GM13976 (cell line): ENCODE results near the gene ZCCHC7.
"Not testable (repeated sequence)": the region's sequence is repeated elsewhere in the genome, so short reads cannot be mapped to it uniquely, and the experiment has no call there.

Experiments
- DNase-seq: peaks from one replicate; pipeline ENCODE4 v3.0.0; 2012; ENCODE audit warnings: low spot score
- in situ Hi-C: fragments of 300-500 bp; cut with MboI; formaldehyde crosslinking; loops from one replicate; pipeline ENCODE4 v1.12.0; 2022; ENCODE audit warnings: low sequenced_read_pairs, mixed read lengths, inconsistent platforms; ENCODE audit not compliant: unreplicated experiment
- TF ChIP-seq, protein P1 (sequence below): IDR thresholded peaks from 2 replicates; pipeline ENCODE4 v1.5.1; 2012; ENCODE audit warnings: borderline replicate concordance, mild to moderate bottlenecking; ENCODE audit not compliant: insufficient read depth; ENCODE audit errors: extremely low read depth, missing control alignments, control extremely low read depth

ZCCHC7 gene

GRCh38 chr9:37119907-37120842, at the start of gene ZCCHC7:
Gene ZCCHC7, plus strand, starts transcription at chr9:37120574.
- DNase-seq = peak; percentile 98
- TF ChIP-seq, protein P1, sequence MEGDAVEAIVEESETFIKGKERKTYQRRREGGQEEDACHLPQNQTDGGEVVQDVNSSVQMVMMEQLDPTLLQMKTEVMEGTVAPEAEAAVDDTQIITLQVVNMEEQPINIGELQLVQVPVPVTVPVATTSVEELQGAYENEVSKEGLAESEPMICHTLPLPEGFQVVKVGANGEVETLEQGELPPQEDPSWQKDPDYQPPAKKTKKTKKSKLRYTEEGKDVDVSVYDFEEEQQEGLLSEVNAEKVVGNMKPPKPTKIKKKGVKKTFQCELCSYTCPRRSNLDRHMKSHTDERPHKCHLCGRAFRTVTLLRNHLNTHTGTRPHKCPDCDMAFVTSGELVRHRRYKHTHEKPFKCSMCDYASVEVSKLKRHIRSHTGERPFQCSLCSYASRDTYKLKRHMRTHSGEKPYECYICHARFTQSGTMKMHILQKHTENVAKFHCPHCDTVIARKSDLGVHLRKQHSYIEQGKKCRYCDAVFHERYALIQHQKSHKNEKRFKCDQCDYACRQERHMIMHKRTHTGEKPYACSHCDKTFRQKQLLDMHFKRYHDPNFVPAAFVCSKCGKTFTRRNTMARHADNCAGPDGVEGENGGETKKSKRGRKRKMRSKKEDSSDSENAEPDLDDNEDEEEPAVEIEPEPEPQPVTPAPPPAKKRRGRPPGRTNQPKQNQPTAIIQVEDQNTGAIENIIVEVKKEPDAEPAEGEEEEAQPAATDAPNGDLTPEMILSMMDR = no peak
- in situ Hi-C loops = no loop called here

DNA sequence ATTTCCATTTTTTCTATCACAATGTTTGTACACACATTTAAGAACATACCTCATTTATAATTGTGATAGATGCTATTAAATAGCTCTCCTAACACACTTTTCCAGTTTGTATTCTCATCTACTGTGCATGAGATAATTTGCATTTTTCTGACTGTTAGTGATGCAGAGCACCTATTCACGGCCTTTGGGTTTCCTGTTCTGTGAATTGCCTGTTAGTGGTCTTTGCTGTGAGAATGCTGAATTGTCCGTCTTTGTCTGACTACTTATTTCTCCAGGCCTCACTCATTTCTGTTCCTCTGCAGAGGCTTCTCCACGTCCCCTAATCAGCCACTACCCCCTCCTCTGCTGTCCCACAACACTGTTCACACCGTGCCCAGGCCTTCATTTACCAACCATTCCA, 45.6 kb upstream of the ZCCHC7 start:
- in situ Hi-C loops = not testable (repeated sequence)

DNA sequence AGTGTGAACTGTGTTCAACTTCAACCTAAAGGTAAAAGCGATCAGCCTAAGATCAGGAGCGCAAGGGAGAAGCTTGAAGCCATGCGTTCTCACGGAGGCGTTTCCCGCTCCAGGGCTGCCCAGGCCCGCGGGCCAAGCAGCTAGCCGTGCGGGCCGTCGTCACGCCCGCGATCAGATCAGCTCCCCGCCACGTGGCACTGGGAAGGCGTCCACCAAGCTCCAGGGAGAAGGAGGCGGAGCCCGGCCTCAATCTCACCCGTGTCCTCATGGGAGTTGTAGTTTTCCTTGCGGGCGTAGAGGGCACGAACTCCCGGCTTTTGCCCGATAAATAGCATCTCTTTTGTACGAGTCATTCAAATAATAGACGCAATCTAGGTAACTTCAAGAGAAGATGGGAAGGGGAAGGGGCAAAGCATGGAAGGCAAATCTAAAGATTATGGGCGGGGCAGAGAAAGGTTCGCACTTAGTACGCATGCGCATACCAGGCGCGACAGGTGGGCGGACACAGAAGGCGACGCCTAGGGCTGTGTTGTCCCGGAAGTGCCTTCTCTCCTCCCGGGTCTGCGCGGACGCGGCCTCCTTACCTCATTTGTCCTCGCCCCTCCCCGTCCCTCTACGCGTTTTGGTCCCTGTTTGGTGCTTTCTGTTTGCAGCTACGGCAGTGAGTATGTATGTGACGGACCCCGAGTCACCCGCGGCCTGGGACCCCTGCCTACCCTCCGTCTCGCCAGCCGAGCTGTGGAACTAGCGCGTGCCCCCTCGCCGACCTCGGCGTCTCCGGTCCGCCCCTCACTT, 40.8 kb upstream of the ZCCHC7 start:
- DNase-seq = peak; percentile 95
- TF ChIP-seq, protein P1 = no peak
- in situ Hi-C loops = no loop called here

More for the DNA sequence above, 45.6 kb upstream of the ZCCHC7 start:
- not testable (repeated sequence) for DNase-seq

DNA sequence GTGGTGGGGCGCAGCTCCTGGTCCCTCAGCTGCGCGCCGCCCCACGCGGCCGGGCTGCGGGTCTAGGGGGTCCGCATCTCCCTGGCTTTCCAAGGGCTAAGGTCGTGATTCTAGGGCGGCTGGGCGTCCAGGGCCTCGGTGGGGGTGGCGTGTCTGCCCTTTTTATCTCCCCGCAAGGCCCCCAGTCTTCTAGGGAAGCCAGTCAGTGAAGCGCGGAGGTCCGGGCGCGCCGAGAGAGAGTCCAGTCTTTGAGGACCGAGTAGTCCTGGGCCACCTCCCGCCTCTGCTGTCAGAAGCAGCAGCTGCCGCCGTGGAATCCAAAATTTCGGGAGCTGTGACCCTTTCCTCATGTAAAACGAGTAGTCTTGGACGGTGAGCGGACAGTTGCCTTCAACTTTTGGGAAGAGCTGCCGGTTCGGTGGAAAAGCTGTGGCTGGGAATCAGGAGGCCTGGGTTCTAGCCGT, 40.2 kb upstream of the ZCCHC7 start:
- in situ Hi-C loops, DNase-seq: not testable (repeated sequence)

GRCh38 chr9:37081507-37081906, 38.9 kb upstream of the ZCCHC7 start:
- in situ Hi-C loops = not testable (repeated sequence)

GRCh38 chr9:37082214-37082765, 38.1 kb upstream of the ZCCHC7 start:
- DNase-seq = no peak
- TF ChIP-seq, protein P1 = no peak
- in situ Hi-C loops = no loop called here

More at GRCh38 chr9:37081507-37081906, 38.9 kb upstream of the ZCCHC7 start:
- DNase-seq = not testable (repeated sequence)

DNA sequence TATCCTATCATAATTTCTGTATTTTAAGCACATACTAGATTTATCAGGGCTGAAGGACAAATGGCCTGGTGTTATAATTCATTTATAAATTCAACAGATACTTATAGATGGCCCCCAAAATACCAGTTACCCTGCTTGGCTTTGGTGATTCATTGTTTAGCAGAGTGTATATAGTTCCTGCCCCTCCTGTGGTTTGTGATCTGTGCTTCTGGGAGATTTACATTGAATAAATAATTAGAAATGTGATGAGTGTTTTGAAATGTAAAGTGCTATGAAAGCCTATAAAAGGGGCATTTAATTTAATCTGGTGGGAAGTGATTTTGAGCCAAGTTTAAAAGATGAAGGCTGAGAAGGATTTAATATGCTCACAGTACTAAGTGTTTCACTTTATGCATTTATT, 36.7 kb upstream of the ZCCHC7 start:
- in situ Hi-C loops = no loop called here
- no peak for DNase-seq
- TF ChIP-seq, protein P1 = no peak

GRCh38 chr9:37085233-37085632, 35.1 kb upstream of the ZCCHC7 start:
- TF ChIP-seq, protein P1 = no peak
- in situ Hi-C loops = no loop called here
- DNase-seq = no peak

- DNase-seq, in situ Hi-C loops: not testable (repeated sequence)
Observed at GRCh38 chr9:37092714-37093295, 27.6 kb upstream of the ZCCHC7 start.
